H7 (cell line): ENCODE data around the gene NNAT. TPM values are rescaled to one million over a fixed set of nuclear protein-coding genes. Genes with fewer than 3 reads are reported as not detected.

Experiments used
- DNase-seq: peaks from one replicate; pipeline ENCODE4 v3.0.0; 2012
- H3K27me3 ChIP-seq: 2 replicates; pipeline ENCODE4 v1.6.0; 2011; ENCODE audit warnings: mild to moderate bottlenecking, low read length; ENCODE audit not compliant: control insufficient read depth, insufficient read depth
- H3K36me3 ChIP-seq: replicated peaks from 2 replicates; pipeline ENCODE4 v1.5.1; 2011; ENCODE audit warnings: low read length; ENCODE audit not compliant: control insufficient read depth, insufficient read depth
- H3K4me3 ChIP-seq: 2 replicates; pipeline ENCODE4 v1.5.1; 2011; ENCODE audit warnings: low read depth, mild to moderate bottlenecking, control low read depth, low read length, moderate library complexity; ENCODE audit not compliant: insufficient read depth
- total RNA-seq: library from RNA; depleted of rRNA; stranded (reverse); fragments of >200 nt; shearing (Covaris generic); gene quantifications from 2 replicates; pipeline ENCODE4 v1.2.3, GENCODE V29; 2014

NNAT gene
- total RNA-seq, 1 experiment from 2014 or later = 219 TPM

DNA sequence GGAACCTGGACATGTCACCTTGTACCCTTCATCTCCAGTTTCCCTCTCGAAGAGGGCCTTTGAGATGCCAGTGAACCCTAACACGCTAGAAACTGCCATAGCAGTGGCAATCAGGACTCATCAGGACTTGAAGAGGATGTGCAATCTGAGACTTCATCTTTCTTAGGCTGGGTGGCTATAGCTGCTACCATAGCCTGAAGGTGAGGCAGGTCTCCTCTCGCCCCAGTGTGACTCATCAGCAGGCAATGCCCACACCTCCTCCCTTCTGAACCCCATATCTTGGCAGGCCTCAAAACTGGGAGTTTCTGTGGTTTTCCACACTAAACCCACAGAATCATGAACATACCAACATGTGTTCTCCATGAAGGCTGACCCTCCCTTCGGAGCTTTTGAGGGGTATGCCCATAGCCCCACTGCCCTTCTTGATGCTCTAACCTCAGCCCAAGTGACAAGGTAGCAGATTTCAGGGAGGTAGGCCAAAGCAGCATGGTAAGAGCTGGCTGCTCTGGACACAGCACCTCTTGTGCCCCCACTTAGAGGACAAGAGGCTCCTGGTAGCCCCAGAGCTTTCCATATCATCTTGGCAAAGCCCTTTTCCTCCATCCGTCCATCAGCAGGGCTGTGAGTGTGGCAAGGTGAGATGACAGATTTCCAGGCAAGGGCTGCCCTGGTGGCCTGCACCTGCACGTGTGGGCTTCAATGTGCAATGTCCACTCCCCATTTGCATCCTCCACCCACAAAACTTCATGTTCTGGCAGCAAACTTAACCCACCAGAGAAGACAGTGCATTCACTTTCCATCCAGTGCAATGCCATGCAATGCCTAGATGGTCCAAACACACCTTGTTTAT is 4.0 kb downstream of the NNAT start:
- no peak for DNase-seq
- Histone ChIP-seq H3K4me3 (no peak overlapping the region), H3K36me3 (0 out of 2 replicates have a peak, but pooled peaks cover 2% of the 10 kb centered on the region)

DNA sequence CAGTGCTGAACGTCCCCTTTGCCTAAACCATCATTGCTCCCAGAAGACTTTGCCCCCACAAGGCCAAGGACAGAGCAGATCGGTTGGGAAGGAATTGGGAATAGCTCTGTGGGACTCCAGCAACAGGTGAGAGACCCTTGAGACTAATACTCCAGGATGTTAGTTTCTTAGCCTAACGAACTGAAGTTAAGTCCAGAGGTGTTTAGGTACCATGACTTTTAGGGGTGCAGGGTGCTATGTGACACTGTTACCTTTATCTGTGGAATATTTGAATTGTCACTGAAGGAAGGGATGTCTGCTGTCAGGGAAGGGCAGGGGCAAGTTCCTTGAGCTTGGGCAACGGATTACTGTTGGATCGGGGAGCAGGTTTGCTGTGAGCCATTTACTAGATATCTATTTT is 4.8 kb downstream of the NNAT start:
- Histone ChIP-seq H3K4me3 (peak overlapping the region; percentile 4; the same call in 1 of the 2 replicates), H3K36me3 (0 out of 2 replicates have a peak, but pooled peaks cover 2% of the 10 kb centered on the region), H3K27me3 (no peaks in the 10 kb centered on the region)
- DNase-seq = no peak

More for the DNA sequence above, 4.0 kb downstream of the NNAT start:
- no peaks in the 10 kb centered on the region; the same call in 1 of the 2 replicates for H3K27me3 ChIP-seq

DNA sequence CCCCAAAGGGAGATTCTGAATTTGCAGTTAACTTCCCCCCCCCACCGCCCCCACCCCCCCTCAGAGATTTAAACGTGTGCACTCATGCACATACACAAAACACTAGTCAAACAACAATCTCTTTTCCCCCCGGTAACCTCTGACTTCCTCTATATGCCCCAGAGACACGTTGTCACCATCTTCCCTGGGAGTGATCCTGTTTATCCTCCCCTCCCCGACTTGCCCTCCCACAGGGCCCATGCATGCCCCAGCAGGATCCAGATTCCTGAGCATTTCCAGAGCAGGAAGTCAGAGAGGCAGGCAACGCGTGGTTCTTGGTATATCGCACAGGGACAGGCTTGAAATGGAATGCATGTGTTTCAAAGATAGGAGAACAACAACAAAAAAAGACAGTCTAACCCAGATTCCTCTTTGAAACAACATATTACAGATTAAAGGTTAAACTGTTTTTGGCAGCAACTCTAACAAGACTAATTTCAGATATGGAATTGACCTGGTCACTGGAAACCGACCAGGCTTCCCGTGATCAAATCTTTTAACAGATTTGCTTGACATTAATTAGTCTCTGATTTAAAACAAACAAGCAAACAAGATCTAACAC is 5.3 kb downstream of the NNAT start:
- Histone ChIP-seq H3K36me3 (0 out of 2 replicates have a peak, but pooled peaks cover 2% of the 10 kb centered on the region), H3K4me3 (peak overlapping the region; percentile 96), H3K27me3 (no peaks in the 10 kb centered on the region)
- peak; percentile 93 for DNase-seq

DNA sequence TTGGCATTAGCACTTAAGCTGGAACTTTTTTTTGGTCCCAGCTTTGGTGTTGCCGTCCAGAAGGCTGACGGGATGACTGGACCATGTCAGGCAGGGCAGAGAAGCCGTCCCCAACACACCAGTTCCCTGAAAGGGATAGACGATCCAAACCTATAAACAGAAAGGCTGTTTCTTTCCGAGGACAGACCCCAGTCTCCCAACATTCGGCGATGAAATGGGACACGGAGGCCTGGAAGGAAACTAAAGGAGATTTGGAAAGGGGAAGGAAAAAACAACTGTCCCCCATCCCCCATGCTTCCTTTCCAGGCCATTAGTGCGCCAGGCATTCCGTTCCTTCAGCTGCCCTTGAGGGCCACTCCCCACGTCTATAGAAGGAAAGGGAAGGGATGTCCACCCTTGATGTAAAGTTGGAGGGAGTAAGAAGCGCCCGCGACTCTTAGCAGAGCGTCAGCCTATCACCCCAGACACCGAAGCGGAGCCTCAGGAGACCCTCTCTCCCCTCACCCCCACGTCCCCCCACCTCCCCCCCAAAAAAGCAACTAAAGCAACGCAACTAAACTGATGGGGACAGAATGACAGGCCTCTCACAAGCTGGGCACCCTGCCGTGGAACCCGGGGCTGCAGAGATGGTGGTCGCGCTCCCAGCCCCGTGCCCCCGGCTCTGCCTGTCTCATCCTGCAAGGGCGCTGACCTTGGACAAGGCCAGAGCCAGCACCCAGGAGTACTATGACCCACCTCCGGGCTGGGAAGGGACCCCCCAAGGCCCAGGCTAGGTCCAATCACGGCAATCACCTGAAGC is 6.0 kb downstream of the NNAT start:
- DNase-seq = peak; percentile 61
- Histone ChIP-seq H3K4me3 (peak overlapping the region; percentile 96), H3K27me3 (no peaks in the 10 kb centered on the region), H3K36me3 (0 out of 2 replicates have a peak, but pooled peaks cover 2% of the 10 kb centered on the region)

DNA sequence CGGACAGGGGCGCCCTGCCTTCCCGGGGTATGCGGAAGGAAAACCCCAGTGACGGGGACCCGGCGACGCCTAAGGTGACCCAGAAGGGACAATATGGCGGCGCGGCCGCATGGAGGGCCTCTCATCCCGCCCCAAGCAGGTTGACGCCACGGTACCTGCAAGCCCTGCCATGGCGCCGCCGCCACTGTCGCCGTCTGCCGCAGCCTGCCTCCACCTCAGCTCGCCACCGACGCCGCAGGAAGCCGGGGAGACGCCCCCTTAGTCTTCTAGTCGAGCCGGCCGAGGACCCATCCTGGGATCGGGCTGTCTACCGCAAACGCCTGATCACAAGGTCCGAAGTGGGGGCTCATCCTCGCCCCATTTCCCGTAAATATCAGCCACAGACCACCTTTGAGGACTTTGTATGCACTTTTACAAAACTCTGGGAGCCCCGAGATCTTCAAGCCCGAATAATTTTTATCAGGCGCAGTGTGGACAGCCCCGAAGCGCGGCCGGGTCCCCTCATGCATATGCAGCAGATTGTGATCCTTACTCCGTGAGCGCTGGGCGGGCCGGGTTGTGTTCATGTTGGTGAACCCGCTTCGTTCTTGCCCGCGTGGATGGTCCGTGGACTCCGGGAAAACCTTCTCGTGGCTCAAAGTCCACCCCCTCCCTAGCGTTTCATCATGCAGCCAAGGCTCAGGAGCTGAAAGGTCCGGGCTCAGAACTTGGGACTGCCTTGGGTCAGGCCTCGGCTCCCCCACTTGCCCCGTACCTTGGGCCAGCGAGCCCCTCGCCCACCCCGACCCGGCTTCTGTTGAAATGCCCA is 6.8 kb downstream of the NNAT start, which contains the start of gene BLCAP:
BLCAP (minus strand) TSS at position 239 of the 808 bp plus-strand sequence. CDS start 8,702 bp downstream, outside the sequence.
- DNase-seq = peak; percentile 97
- Histone ChIP-seq H3K4me3 (peak within 1 kb of the TSS; percentile 96), H3K36me3 (0 out of 2 replicates have a peak, but pooled peaks cover 2% of the 10 kb centered on the region), H3K27me3 (no peaks in the 10 kb centered on the region)

DNA sequence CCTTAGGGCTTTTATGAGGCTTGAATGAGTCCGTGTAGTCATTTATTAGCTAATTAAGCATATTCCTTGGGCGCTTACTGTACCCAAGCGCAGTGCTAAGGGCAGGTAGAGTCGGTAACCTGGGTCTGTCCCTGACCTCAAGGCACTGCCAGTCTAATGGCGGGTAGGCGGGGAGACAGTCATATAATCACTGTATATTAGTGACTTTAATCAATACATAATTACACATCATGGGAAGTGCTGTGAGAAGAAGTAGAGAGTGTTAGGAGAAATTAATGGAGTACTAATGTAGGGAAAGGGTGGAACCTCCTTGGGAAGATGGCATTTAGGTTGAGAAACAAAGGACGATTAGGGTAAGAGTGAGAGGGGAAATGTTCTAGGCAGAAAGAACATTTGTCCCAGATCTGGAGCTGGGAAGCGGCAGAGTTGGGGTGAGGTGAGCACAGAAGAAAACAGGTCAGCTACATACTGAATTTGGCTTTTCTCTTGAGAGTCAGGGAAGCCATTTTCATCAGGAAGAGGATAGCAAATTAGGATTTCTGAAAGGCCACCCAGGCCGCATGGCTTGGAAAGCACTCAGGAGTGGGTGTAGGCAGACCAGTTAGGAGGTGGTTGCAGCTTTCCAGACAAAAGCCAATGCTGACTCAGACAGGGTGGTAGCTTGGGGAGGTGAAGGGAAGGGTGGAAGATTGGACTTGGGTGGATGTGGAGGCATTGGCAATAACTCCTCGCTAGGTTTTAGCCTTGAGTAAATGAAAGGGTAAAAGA is 7.6 kb downstream of the NNAT start:
- Histone ChIP-seq H3K27me3 (no peaks in the 10 kb centered on the region), H3K4me3 (peak overlapping the region; percentile 96)
- no peak for DNase-seq

DNA sequence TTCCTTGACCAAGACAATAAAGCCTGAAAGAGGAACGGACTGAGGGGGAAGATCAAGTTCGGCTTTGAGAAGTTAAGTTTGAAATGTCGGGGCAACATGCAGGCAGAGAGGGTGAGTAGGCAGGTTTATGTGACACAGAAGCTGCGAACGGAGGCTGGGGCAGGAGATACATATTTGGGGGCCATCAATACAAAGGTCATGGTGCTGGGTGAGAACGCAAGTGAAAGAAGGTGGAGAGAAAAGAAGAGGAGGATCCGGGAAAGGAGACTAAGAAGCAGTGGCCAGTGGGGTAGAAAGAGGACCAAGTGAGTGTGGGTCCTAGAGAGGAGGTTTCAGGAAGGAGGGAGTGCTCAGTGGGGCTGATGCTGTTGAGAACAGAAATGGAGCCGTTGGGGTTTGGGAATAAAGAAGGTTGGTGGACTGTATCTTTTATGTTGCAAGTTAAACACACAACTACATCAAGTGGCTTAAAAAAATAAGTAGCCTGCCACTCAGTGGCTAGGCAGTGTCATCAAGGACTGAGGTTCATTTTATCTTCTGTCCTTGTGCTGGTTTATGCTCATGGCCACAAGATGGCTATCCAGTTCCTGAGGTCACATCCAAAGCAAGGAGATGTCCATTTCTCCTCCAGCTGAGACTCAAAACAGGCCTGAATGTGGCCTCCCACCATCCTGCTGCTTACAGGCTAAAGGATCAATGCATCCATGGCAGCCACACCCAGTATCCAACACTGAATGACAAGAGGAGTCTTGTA is 8.3 kb downstream of the NNAT start:
- Histone ChIP-seq H3K27me3 (no peaks in the 10 kb centered on the region), H3K4me3 (no peak overlapping the region), H3K36me3 (0 out of 2 replicates have a peak, but pooled peaks cover 2% of the 10 kb centered on the region)
- DNase-seq = no peak

More for the DNA sequence above, 7.6 kb downstream of the NNAT start:
- 0 out of 2 replicates have a peak, but pooled peaks cover 2% of the 10 kb centered on the region for H3K36me3 ChIP-seq

DNA sequence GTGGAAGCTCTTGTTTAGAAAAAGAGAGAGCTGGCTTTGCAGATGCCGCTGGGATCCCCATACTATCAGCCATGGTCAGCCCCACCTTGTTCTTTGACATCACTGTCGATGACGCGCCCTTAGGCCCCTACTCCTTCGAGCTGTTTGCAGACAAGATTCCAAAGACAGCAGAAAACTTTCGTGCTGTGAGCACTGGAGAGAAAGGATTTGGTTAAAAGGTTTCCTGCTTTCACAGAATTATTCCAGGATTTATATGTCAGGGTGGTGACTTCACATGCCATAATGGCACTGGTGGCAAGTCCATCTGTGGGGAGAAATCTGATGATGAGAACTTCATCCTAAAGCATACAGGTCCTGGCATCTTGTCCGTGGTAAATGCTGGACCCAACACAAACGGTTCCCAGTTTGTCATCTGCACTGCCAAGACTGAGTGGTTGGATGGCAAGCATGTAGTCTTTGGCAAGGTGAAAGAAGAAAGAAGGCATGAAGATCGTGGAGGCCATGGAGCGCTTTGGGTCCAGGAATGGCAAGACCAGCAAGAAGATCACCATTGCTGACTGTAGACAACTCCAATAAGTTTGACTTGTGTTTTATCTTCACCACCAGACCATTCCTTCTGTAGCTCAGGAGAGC is 9.0 kb downstream of the NNAT start:
- DNase-seq = no peak
- Histone ChIP-seq H3K36me3 (no peaks in the 10 kb centered on the region), H3K4me3 (no peak overlapping the region), H3K27me3 (no peaks in the 10 kb centered on the region)

DNA sequence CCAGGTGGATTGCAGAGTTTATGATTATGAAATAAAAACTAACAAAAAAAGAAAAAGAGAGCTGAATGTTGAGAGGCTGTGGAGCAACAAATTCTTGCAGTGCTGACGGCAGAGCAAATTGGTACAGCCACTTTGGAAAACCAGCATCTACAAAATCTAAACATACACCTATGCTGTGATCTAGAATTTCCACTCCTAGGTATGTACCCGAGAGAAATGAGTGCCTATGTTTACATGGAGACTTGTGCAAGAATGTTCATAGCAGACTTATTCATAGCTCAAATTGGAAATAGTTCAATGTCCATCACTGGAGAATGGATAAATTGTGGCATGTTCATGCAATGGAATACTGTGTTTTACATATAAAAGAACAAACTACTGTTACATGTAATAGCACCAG is 9.6 kb downstream of the NNAT start:
- Histone ChIP-seq H3K36me3 (no peaks in the 10 kb centered on the region), H3K4me3 (no peak overlapping the region), H3K27me3 (no peaks in the 10 kb centered on the region)
- DNase-seq = no peak

DNA sequence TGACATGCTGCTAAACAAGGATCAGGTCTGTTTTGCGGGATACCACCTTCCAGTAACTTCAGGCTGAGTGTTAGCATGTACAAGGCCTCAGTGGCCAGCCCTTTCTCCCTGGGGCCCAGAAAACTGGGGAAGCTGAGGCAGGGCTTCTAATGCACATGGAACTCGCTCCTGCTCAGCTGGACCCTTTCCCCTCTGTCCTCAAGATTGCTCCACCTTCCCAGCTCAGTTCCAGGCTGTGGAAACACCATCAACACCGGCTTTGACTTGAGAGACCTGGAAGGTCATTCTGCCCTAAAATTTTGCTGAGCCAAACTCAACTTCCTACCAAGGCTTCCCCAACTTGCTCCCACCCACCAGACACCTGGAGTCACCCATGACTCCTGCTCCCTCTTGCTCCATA is 10.8 kb downstream of the NNAT start:
- DNase-seq = no peak
- no peak overlapping the region for H3K4me3 ChIP-seq

DNA sequence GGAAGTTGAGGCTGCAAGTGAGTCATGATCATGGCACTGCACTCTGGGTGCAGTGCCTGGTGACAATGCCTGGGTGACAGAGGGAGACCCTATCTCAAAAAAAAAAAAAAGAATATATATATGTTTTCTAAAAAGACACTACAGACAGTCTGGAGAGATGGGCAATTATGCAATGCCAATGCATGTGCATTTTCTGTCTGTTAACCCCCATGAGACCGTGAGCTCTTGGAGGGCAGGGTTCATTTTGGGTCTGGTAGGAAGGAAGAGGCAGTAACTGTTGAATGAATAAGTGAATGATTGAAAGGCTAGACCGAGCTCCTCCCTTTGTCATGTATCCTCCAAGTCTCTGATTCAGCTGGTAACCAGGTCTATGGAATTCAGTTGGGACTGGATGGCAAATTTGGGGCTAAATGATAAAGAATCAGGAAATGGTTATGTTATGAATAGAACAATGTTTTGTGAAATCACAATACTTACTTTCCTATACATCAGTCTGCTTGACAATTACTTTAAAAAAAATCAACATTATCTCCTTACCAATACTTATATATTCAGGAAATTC is 12.2 kb downstream of the NNAT start:
- Histone ChIP-seq H3K27me3 (no peaks in the 10 kb centered on the region), H3K36me3 (no peaks in the 10 kb centered on the region), H3K4me3 (no peak overlapping the region)
- no peak for DNase-seq

More for the DNA sequence above, 10.8 kb downstream of the NNAT start:
- no peaks in the 10 kb centered on the region for H3K27me3 ChIP-seq
- no peaks in the 10 kb centered on the region for H3K36me3 ChIP-seq
